GM18505 (cell line): ENCODE data around the gene EHD1.

Source experiments
- ATAC-seq: cut with Tn5 transposase; IDR thresholded peaks from one replicate; pipeline ENCODE4 v1.9.1; 2021; ENCODE audit not compliant: unreplicated experiment
- POLR2A ChIP-seq: IDR thresholded peaks from 4 replicates; pipeline ENCODE4 v1.6.1; 2011; ENCODE audit warnings: borderline replicate concordance; ENCODE audit not compliant: insufficient read depth, insufficient read length; ENCODE audit errors: extremely low read depth

EHD1 gene

DNA sequence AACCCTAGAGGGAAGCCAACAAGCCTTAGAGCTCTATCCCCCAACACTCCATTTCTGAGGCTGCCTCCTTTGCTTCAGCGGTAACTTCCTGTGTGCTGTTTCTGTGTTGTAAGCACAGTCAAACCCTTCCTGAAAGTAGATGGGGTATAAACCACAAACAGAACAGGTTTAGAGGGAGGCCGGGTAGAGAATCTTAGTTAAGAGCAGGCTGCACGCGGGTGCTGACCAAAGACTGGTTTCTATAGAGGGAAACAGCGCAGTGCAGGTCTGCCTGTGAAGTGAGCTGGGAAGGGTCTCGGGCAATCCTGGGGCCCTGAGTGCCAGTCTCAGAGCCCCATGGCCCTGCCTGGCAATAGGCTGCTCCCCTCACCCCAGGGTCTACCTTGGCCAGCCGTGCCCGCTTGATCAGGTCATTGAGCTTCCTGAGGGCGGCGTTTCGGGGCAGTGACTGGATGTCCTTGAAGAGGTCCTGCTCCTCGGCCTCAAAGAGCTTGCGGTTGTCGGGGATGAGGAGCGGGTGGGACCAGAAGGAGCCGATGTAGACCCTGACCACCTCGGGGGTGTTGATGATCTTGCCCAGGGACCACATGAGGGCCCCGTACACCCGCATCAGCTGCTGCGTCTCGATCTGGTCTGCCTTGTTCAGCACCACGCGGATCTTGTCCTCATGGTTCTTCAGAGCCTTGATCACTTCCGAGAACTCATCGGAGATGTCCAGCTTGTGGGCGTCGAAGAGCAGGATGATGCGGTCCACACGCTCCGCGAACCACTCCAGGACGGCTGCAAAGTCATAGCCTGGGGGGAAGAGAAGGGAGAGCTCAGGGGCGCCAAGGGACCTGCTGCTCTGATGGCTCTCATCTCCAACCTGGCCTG, 18.6 kb downstream of the EHD1 start:
- TF ChIP-seq POLR2A, result peak; percentile 58

DNA sequence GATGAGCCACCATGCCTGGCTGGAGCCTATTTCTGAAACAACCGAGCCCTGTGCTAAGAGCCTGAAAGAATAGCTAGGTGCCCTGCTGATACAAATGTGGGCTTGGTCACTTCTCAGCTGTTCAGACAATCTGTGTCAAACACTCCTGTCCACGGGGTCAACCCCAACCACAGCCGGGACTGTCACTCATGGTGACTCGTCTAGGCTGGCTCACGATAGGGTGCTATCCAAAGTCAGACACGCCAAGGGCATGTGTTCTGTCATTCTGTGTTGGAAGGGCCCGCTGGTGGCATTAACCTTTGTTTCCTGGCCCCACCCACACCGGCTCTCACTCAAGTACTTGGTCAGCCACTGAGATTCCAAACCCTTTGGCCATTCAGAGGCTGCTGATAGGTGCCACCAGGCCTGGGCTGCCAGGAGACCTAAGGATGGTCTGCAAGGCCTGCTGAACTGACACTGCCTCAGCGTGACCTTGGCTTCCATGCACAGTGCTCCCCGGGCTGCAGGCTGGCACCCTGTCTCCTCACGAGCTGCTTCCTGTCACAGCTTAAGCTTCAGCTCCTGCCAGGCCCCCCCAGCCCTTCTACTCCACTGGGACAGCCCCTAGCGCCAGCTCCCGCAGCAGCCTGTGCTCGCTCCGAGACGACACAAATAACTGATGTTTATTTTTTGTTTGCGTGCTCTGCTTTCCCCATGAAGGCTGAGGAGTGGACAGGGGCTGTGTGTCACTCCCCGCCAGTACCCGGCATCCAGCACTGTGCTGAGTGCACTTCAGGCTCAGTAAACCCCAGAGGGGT, 19.8 kb downstream of the EHD1 start:
- ATAC-seq, result peak; percentile 22
- peak; percentile 16 for TF ChIP-seq POLR2A

More for the DNA sequence above, 18.6 kb downstream of the EHD1 start:
- ATAC-seq, result peak; percentile 67

DNA sequence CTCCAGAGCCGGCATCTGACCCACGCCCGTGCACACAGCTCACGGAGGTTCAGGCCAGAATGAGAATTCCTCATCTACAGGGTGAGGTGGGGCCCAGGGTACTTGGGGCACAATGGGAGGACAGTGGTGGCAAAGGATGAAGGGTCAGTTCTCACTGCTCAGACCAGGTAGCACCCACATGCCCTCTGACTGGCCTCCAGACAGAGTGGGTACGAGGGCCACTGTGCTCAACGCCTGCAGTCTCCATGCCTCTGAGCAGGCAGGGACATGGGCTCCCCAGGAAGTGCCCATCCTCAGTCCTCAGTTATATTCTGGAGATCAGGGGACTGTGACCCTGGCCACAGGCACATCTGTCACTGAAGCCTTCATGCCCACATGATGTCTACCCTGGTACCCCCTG, 20.9 kb downstream of the EHD1 start:
- ATAC-seq, result no peak
- TF ChIP-seq POLR2A, result no peak

DNA sequence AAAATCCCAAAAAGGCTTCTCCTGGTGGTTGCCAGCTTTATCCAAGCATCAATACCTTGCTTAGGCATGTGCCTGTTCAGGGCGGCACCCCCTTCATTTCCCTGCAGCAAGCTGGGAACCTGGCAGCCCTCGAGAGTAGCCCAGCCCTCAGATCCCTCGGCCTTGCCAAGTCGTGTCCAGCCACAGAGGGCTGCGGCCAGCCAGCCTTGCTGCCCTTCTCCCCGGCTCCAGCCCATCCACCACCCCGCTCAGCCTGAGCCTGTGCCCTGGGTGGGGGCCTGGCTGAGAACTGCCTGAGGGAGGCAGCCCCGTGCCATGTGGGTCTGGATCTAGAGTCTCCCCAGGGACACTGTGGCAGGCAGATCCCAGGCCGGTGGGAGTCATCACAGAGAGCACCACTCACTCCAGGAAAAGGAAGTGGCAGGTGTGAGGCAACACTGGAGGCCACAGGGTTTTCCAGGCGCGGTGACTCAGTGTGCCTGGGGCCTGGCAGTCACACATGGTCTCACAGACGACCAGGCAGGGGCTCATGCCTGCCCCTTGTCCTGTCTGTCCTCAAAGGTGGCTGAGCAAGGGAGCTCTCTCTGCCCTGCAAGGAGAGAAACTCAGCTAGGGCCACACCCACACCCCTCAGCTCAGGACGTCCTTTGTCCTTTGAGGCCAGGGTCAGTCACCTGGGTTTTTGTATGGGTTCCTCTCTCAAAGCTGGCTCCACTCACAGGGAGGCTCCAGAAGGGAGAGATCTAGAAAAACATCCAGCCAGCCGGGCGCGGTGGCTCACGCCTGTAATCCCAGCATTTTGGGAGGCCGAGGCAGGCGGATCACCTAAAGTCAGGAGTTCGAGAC, 21.8 kb downstream of the EHD1 start:
- no peak for TF ChIP-seq POLR2A

DNA sequence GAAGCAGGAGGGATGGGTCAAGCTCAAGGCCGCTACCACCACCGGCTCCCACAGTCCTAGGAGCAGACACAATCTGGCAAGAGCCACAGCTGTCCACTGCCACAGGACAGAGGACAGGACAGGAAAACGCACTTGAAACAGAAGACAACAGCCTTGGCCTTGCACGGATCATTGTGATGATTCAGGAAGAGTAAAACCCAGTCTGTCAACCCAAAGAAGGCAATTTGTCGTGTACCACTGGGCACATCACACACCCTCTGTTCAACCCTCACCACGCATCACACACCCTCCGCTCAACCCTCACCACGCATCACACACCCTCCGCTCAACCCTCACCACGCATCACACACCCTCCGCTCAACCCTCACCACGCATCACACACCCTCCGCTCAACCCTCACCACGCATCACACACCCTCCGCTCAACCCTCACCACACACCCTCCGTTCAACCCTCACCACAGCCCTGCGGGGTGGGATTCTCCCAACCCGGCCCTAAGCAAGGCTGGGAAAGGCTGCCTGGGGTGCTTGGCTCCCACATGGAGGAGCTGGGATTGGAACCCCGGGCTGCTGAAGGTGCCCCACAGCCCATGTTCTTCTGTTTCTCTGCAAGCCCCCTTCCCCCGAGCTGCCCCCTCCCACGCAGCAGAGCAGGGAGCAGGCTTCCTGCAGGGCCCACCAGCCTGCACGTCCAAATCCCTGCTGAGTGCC, 22.7 kb downstream of the EHD1 start:
- no peak for ATAC-seq
- TF ChIP-seq POLR2A, result no peak

More for the DNA sequence above, 21.8 kb downstream of the EHD1 start:
- no peak for ATAC-seq

DNA sequence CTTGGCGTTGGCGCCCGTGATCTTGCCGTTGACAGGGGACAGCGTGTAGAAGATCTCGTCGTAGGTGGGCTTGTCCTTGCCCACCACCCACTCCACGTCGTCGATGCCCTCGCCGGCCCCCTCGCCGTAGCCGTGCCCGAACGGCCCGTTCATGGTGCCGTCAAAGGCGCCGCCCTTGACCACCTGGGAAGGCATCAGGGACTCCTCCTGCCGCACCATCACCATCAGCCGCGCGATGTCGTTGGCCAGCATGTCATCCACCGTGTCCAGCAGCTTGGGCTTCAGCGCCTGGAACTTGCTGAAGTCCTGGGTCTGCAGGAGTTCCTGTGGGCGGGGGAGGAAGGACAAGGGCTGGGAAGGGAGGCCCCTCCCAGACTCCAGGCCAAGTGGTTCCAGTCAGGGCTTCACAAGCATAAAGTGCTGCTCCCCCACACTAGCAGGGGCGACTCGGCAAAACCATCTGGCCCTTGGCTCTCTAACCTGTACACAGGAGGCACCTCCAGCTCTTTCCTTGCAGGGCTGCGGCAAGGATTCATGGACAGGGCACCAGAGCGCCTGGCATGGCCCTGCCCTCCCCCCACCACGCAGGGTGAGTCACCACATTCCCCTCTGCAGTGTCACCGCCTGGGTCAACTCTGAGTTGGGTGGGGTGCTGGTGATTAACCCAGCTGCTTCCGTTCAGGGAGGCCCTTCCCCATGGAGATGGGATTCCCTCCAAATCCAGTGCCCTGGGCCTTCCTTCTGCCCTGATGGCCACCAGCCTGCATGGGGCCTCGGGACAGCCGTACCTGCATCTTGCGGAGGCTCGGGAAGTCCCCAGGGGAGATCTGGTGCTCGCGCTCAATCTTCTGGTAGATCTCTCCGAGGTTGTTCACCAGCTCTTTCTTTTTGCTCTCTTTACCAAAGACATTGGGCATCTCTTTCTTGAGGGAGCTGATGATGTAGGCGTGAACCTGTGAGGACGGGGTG, 23.6 kb downstream of the EHD1 start:
- TF ChIP-seq POLR2A, result no peak
- ATAC-seq, result no peak

DNA sequence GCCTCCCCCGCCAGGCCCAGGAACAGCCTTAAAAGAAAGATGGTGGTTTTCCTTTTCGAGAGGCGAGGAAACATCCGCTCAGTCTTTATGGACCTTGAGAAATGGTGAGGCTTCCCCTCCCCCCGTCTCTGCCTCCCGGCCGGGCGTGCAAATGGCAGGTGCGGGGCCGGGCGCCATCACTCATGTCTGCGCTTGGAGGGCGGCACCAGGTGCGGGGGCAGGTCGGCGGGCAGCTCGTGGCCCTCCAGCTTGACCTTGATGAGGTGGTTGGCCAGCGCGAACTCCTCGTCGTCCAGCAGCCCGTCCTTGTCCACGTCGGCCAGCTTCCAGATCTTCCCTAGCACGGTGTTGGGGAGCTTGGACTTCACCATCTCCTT, 24.3 kb downstream of the EHD1 start:
- no peak for TF ChIP-seq POLR2A
- no peak for ATAC-seq

DNA sequence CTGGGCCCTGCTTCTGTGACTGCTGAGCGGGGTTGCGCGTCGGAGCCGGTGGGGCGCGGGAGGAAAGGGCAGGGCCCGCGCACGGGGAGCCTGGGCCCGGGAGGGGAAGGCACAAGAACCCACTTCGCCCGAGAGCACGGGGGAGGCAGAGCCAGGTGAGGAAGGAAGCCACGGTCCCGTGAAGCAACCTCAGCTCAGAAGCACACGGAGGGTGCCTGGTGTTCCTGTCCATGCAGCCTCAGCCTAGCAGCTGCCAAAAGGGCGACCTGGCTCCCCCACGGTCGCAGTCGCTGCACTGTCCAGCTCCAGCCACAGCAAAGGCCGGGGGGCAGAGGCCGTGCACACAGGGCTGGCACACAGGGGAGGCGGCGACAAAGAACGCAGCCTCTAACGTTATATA, 24.7 kb downstream of the EHD1 start:
- ATAC-seq, result no peak
- no peak for TF ChIP-seq POLR2A

DNA sequence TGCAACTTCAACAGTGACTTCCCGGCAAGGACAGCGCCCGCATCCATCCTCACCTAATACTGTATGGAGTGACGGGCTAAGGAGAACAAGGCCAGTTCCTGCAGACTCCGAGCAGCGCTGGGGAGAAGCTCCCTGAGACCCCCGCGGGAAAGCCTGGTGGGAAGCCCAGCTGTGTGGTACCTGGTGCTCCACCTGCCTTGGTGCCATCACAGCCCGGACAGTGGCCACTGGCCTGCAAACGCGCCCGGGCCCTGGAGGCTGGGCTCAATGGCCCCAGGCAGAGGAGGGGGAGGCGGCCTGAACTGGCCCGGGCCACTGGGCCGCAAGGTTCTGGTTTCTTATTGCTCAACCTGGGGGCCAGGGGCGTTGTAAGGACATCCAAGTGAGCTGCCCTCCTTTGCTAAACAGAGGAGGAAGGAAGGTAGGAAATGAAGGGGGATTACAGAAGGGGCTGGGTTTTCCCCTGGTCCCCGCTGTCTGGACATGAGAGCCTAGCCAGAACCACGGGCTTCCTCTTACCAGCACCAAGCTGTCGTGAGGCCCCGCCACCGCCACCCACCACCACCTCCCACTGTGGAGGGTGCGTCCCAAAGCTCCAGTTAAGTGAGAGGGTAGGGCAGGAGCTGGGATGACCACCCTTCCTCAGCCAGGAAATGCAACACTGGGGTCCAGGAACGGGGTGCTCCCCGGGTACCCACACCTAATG, 25.5 kb downstream of the EHD1 start:
- no peak for ATAC-seq
- no peak for TF ChIP-seq POLR2A

DNA sequence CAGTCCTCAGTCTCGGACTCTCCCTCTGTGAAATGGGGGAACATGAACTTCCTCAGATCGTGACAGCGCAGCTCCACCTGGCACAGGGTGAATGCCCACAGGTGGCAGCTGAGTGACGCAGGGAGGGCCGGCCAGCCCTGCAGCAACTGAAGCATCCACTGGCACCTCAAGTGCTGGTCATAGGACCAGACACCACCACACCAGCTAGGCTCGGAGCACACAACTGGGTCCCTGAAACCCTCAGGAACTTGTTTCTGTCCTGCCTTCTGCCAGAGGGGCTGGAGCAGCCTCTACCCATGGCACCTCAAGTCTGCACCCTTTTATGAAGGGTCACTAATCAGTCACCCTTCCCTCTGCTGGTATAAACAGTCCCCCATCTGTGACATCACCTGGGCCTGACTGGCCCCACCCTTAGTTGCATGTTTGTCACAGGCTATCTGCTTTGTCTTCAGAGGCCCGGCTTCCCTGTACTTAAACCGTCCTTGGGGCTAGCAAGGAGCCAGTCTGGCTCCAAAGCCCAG, 26.5 kb downstream of the EHD1 start:
- peak; percentile 3 for ATAC-seq
- TF ChIP-seq POLR2A, result peak; percentile 40
